NT2/D1 (cell line): ENCODE results near the gene CCL4L2.
"Not testable (repeated sequence)": the region's sequence is repeated elsewhere in the genome, so short reads cannot be mapped to it uniquely, and the experiment has no call there.

Experiments used
- DNase-seq: peaks from one replicate; pipeline ENCODE4 v3.0.0-alpha.2; 2011; ENCODE audit warnings: low read depth, low spot score
- H3K27me3 ChIP-seq: 2 replicates; pipeline ENCODE4 v1.6.0; 2011; ENCODE audit warnings: mild to moderate bottlenecking; ENCODE audit not compliant: insufficient read length, insufficient read depth
- H3K36me3 ChIP-seq: 2 replicates; pipeline ENCODE4 v1.6.1; 2011; ENCODE audit warnings: mild to moderate bottlenecking, low read length, mixed read lengths; ENCODE audit not compliant: insufficient read depth, insufficient read length
- H3K4me1 ChIP-seq: 2 replicates; pipeline ENCODE4 v1.5.1; 2011; ENCODE audit not compliant: insufficient read depth, insufficient read length
- H3K4me3 ChIP-seq: 2 replicates; pipeline ENCODE4 v1.5.1; 2011; ENCODE audit warnings: low read depth; ENCODE audit not compliant: insufficient read length
- H3K9ac ChIP-seq: 2 replicates; pipeline ENCODE4 v1.6.0; 2011; ENCODE audit warnings: low read depth; ENCODE audit not compliant: insufficient read length
- H3K9me3 ChIP-seq: 2 replicates; pipeline ENCODE4 v1.5.1; 2011; ENCODE audit warnings: mild to moderate bottlenecking, low read length; ENCODE audit not compliant: insufficient read depth
- SUZ12 ChIP-seq: IDR thresholded peaks from 2 replicates; pipeline ENCODE4 v1.6.1; 2011; ENCODE audit not compliant: insufficient read length, insufficient read depth; ENCODE audit errors: extremely low read depth
- YY1 ChIP-seq: IDR thresholded peaks from 2 replicates; pipeline ENCODE4 v1.6.1; 2011; ENCODE audit not compliant: insufficient read length, insufficient read depth
- ZNF274 ChIP-seq: IDR thresholded peaks from 2 replicates; pipeline ENCODE4 v1.6.1; 2011; ENCODE audit warnings: mild to moderate bottlenecking, low read depth, low read length

CCL4L2 gene

DNA sequence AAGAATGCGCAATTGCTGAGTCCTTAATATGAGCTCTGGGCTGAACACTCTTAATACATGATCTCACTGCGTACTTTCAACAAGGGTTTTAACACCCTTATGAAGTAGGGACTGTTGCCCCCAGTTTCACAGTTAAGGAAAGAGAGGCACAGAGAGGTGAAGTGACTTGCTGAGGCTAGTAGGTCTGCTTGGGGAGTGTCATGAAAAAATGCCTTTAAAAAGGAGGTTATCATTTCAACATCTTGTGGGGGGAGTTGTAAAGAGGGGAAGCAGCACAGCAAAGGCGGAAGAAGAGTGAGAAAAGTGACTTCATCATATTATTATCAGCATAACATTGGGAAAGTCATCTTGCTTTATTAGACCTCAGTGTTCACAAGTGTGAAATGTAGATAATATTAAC is 2.1 kb downstream of the CCL4L2 start:
- no peak for DNase-seq
- Histone ChIP-seq H3K36me3 (no peaks in the 10 kb centered on the region), H3K27me3 (no peaks in the 10 kb centered on the region), H3K9me3 (no peaks in the 10 kb centered on the region), H3K4me1 (no peaks in the 10 kb centered on the region), H3K4me3 (no peak overlapping the region), H3K9ac (no peak overlapping the region)
- TF ChIP-seq YY1 (no peak), ZNF274 (no peak), SUZ12 (no peak)

GRCh38 chr17:36213695-36214094 is 2.8 kb downstream of the CCL4L2 start:
- no peak for DNase-seq
- no peak overlapping the region for H3K4me3 ChIP-seq
- no peaks in the 10 kb centered on the region for H3K36me3 ChIP-seq
- no peaks in the 10 kb centered on the region for H3K27me3 ChIP-seq
- no peaks in the 10 kb centered on the region for H3K4me1 ChIP-seq
- TF ChIP-seq ZNF274 (no peak), SUZ12 (no peak), YY1 (no peak)
- 0 out of 2 replicates have a peak, but pooled peaks cover 4% of the 10 kb centered on the region for H3K9me3 ChIP-seq
- no peak overlapping the region for H3K9ac ChIP-seq

GRCh38 chr17:36214918-36215317 is 4.1 kb downstream of the CCL4L2 start:
- TF ChIP-seq SUZ12 (no peak), YY1 (no peak), ZNF274 (no peak)
- DNase-seq: no peak
- Histone ChIP-seq H3K9me3 (0 out of 2 replicates have a peak, but pooled peaks cover 6% of the 10 kb centered on the region), H3K4me3 (no peak overlapping the region), H3K9ac (no peak overlapping the region), H3K36me3 (no peaks in the 10 kb centered on the region), H3K27me3 (no peaks in the 10 kb centered on the region), H3K4me1 (no peaks in the 10 kb centered on the region)

DNA sequence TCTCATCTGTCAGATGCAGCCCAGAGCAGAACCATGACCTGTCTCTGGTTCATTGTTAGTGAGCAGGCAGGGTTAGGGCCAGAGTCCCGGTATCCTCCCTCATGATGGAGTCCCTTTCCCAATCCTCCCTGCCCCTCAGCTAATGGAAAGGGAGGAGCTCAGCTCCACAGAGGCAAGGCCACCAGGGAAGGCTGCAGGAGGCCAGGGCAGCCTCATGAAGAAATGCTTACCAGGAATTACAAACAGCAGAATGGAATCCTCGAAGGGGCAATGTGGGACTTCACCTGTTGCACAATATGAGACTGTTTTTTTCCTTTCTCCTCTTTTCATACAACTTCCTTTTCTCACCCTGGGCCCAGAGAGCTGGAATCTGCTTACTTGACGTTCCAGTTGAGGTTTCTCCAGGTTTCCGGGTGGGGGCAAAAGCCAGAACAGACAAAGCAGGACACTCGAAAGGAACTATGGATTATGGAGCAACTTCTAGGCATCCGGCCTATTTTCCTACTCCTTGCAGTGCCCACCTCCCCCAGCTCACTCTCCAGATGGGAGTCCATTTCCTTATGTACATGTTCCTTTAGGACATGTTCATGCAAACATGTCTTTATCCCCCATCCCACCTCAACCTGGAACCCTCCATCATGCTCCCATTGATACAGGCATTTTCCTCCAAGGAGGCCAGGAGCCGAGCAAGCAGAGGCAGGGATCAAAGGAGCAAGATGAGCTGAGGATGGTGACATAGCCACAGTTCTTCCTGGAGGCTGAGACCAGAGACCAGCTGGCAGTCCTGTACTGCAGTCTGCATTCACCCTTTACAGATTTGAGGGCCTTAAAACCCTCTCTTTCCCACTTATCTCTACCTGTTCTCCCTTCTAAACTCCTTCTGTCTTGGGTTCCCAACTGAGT is 4.8 kb downstream of the CCL4L2 start:
- H3K9ac ChIP-seq, H3K4me3 ChIP-seq, H3K9me3 ChIP-seq, H3K27me3 ChIP-seq, H3K36me3 ChIP-seq, DNase-seq, H3K4me1 ChIP-seq: not testable (repeated sequence)

DNA sequence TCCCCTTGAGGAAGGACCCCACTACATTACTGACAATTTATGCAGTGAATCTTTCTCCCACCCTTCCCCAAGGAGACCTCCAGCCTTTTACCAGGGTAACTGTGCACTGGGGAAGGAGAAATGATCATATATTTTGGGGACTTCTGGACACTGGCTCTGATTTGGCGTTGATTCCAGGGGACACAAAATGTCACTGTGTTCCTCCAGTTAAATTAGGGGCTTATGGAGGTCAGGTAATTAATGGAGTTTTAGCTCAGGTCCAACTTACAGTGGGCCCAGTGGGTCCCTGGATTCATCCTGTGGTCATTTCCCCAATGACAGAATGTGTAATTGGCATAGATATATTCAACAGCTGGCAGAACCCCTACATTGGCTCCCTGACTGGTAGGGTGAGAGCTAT is 8.7 kb downstream of the CCL4L2 start:
- not testable (repeated sequence) for H3K27me3 ChIP-seq, H3K9me3 ChIP-seq, H3K4me3 ChIP-seq, H3K4me1 ChIP-seq, H3K9ac ChIP-seq, H3K36me3 ChIP-seq, DNase-seq

DNA sequence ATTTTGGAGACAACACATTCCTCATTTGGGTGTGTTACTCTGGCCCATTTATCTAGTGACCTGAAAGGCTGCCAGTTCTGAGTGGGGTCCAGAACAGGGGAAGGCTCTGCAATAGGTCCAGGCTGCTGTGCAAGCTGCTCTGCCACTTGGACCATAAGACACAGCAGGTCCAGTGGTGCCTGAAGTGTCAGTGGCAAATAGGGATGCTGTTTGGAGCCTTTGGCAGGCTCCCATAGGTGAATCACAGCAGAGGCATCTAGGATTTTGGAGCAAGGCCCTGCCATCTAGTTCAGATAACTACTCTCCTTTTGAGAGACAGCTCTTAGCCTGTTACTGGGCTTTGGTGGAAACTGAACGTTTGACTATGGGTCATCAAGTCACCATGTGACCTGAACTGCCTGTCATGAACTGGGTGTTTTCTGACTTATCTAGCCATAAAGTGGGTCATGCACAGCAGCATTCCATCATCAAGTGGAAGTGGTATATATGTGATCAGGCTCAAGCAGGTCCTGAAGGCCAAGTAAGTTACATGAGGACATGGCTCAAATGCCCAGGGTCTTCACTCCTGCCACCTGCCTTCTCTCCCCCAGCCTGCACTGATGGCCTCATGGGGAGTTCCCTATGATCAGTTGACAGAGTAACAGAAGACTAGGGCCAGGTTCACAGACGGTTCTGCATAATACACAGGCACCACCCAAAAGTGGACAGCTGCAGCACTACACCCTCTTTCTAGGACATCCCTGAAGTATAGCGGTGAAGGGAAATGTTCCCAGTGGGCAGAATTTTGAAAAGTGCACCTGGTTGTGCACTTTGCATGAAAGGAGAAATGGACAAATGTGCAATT is 10.1 kb downstream of the CCL4L2 start:
- not testable (repeated sequence) for H3K36me3 ChIP-seq, H3K4me3 ChIP-seq, DNase-seq, H3K9ac ChIP-seq, H3K9me3 ChIP-seq, H3K27me3 ChIP-seq, H3K4me1 ChIP-seq

DNA sequence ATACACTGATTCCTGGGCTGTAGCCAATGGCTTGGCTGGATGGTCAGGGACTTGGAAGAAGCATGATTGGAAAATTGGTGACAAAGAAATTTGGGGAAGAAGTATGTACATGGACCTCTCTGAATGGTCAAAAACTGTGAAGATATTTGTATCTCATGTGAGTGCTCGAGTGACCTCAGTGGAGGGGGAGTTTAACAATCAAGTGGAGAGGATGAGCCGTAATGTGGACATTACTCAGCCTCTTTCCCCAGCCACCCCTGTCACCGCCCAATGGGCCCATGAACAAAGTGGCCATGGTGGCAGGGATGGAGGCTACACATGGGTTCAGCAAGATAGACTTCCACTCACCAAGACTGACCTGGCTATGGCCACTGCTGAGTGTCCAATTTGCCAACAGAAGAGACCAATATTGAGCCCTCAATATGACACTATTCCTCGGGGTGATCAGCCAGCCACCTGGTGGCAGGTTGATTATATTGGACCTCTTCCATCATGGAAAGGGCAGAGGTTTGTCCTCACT is 10.8 kb downstream of the CCL4L2 start:
- H3K9ac ChIP-seq, H3K4me1 ChIP-seq, H3K9me3 ChIP-seq, H3K4me3 ChIP-seq, H3K27me3 ChIP-seq, DNase-seq, H3K36me3 ChIP-seq: not testable (repeated sequence)

DNA sequence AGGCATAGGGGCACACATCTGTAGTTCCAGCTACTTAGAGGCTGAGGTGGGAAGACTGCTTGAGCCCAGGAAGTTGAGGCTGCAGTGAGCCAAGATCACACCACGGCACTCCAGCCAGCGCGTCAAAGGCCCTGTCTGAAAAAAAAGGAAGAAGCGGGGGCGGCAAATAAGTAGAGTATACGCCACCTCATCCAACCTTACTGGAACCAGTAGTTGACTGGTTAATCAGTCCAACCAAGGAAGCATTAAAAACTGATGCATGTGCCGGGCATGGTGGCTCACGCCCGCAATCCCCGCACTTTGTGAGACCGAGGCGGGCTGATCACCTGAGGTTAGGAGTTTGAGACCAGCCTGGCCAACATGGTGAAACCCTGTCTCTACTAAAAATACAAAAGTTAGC is 12.1 kb downstream of the CCL4L2 start:
- not testable (repeated sequence) for DNase-seq, H3K4me3 ChIP-seq, H3K27me3 ChIP-seq, H3K9ac ChIP-seq, H3K9me3 ChIP-seq, H3K4me1 ChIP-seq, H3K36me3 ChIP-seq

GRCh38 chr17:36229644-36230043 is 18.8 kb downstream of the CCL4L2 start:
- not testable (repeated sequence) for H3K36me3 ChIP-seq, H3K9ac ChIP-seq, H3K9me3 ChIP-seq, DNase-seq, H3K4me1 ChIP-seq, H3K27me3 ChIP-seq, H3K4me3 ChIP-seq

DNA sequence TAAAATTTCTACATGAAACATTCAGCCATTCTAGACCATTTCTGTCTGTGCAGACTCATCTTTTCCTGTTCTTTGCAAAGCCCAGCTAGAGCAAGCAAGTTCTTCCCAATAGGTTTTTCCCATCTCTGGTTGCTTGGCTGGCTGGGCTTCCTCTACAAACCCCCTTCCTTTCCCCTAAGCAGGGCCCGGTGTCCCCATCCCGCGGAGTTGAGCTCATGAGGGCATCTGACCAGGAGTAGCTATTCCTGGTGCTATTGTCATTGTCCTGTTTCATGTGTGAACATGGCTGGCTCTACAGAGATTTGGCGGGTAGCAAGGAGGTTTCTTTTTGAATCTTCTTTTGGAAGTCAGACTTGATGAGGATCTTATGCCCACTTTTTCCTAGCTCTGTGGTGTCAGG is 31.2 kb downstream of the CCL4L2 start:
- not testable (repeated sequence) for DNase-seq, H3K4me3 ChIP-seq, H3K9ac ChIP-seq

More for the DNA sequence above, 31.2 kb downstream of the CCL4L2 start:
- H3K36me3 ChIP-seq, H3K27me3 ChIP-seq, H3K4me1 ChIP-seq, H3K9me3 ChIP-seq: not testable (repeated sequence)
